ENCODE results near the gene AMACR. TPM values are rescaled to one million over a fixed set of nuclear protein-coding genes. Genes with fewer than 3 reads are reported as not detected.

AMACR gene
- total RNA-seq, 4 donors from 2014 or later, result 13.7 to 24.9 (median 15.4) TPM

GRCh38 chr5:33984178-33984577, 23.7 kb downstream of the AMACR start:
- 93 to 96% methylated on average over 12 to 15 of the region's 15 CpGs for whole genome bisulfite sequencing, 2 donors
- intact Hi-C loops (cut with DNase I; ENCODE audit: low total_unique reads), result no loop called here
- TF ChIP-seq POLR2A (IDR thresholded peaks at IDR 0.05), result no peak
- TF ChIP-seq CTCF (IDR thresholded peaks at IDR 0.05), result no peak
- no peak overlapping the region for H3K4me3 ChIP-seq (ENCODE audit: low read depth, poor library complexity, severe bottlenecking)
- no peak for DNase-seq (ENCODE audit: low spot score in 2 of 2)

- 73 to 77% methylated on average over 8 of the region's 8 CpGs for WGBS, 2 donors
- TF ChIP-seq POLR2A (IDR thresholded peaks at IDR 0.05) (no peak), CTCF (IDR thresholded peaks at IDR 0.05) (no peak)
- intact Hi-C loops (cut with DNase I; ENCODE audit: low total_unique reads), result no loop called here
- no peak for DNase-seq (ENCODE audit: low spot score in 2 of 2)
- no peak overlapping the region for H3K4me3 ChIP-seq (ENCODE audit: low read depth, poor library complexity, severe bottlenecking)
These were observed 26.3 kb downstream of the AMACR start for GRCh38 chr5:33981408-33982162.

GRCh38 chr5:33980030-33980429, 27.8 kb downstream of the AMACR start:
- no peak for DNase-seq (ENCODE audit: low spot score in 2 of 2)
- WGBS, 2 donors, result 90 to 95% methylated on average over 3 of the region's 3 CpGs
- TF ChIP-seq POLR2A (IDR thresholded peaks at IDR 0.05), result no peak
- TF ChIP-seq CTCF (IDR thresholded peaks at IDR 0.05), result no peak
- intact Hi-C loops (cut with DNase I; ENCODE audit: low total_unique reads), result no loop called here
- H3K4me3 ChIP-seq (ENCODE audit: low read depth, poor library complexity, severe bottlenecking), result no peak overlapping the region

GRCh38 chr5:33978306-33978705, 29.5 kb downstream of the AMACR start:
- intact Hi-C loops (cut with DNase I; ENCODE audit: low total_unique reads), result no loop called here
- no peak overlapping the region for H3K4me3 ChIP-seq (ENCODE audit: low read depth, poor library complexity, severe bottlenecking)
- TF ChIP-seq POLR2A (IDR thresholded peaks at IDR 0.05) (no peak), CTCF (IDR thresholded peaks at IDR 0.05) (no peak)
- no peak for DNase-seq (ENCODE audit: low spot score in 2 of 2)
- 92 to 93% methylated on average over 1 of the region's 1 CpG for WGBS, 2 donors

- DNase-seq (ENCODE audit: low spot score in 2 of 2), result no peak
- H3K4me3 ChIP-seq (ENCODE audit: low read depth, poor library complexity, severe bottlenecking), result no peak overlapping the region
- WGBS, 2 donors, result 36 to 38% methylated on average over 1 of the region's 1 CpG
- intact Hi-C loops (cut with DNase I; ENCODE audit: low total_unique reads), result no loop called here
- TF ChIP-seq CTCF (IDR thresholded peaks at IDR 0.05) (no peak), POLR2A (IDR thresholded peaks at IDR 0.05) (no peak)
These were observed 31.5 kb downstream of the AMACR start for GRCh38 chr5:33976307-33976706.

GRCh38 chr5:33975852-33976251, 32.0 kb downstream of the AMACR start:
- 9 to 18% methylated on average over 5 of the region's 5 CpGs for WGBS, 2 donors
- no peak overlapping the region for H3K4me3 ChIP-seq (ENCODE audit: low read depth, poor library complexity, severe bottlenecking)
- intact Hi-C loops (cut with DNase I; ENCODE audit: low total_unique reads), result no loop called here
- no peak for DNase-seq (ENCODE audit: low spot score in 2 of 2)
- TF ChIP-seq POLR2A (IDR thresholded peaks at IDR 0.05) (no peak), CTCF (IDR thresholded peaks at IDR 0.05) (no peak)
